ENCODE data around the gene NLRC3. TPM values are rescaled to one million over a fixed set of nuclear protein-coding genes. Genes with fewer than 3 reads are reported as not detected.
"Not testable (repeated sequence)": the region's sequence is repeated elsewhere in the genome, so short reads cannot be mapped to it uniquely, and the experiment has no call there.

The NLRC3 gene
- 1 to 10 TPM in 2 of 8 experiments, under 1 TPM in 6; 0.41 to 1.5 (median 0.62) TPM for total RNA-seq

- no peak for ATAC-seq (replicated peaks in 6 of 8)
- H3K4me3 ChIP-seq = no peak within 1 kb of the TSS
- WGBS, 10 experiments = 17 to 90% (median 80%) methylated on average over 1 to 9 of the region's 18 CpGs; no CpG with 5 or more reads in 5 of the 10 experiments
- in situ Hi-C loops (cut with MboI; ENCODE audit: low pct_unique_long_range_greater_than_20kb in 2 of 9, low sequenced_read_pairs in 9 of 9, unreplicated experiment in 9 of 9) = no loop called here
- peaks cover 0 to 11% of the 10 kb centered on the region in 2 donors for H3K4me1 ChIP-seq (replicated peaks in 1 of 2)
- no peak within 1 kb of the TSS for H3K27ac ChIP-seq
Observed at GRCh38 chr16:3577302-3577752, at the start of gene NLRC3. TSS of gene NLRC3 (minus strand) at chr16:3577403. CDS start at chr16:3565036, 12,367 bp downstream.

GRCh38 chr16:3625911-3626732 is 48.9 kb upstream of the NLRC3 start:
- 40 to 100% (median 81%) methylated on average over 1 to 4 of the region's 4 CpGs; no CpG with 5 or more reads in 2 of the 10 experiments for WGBS, 10 experiments
- in situ Hi-C loops (cut with MboI; ENCODE audit: low pct_unique_long_range_greater_than_20kb in 2 of 9, low sequenced_read_pairs in 9 of 9, unreplicated experiment in 9 of 9) = no loop called here
- Histone ChIP-seq H3K4me1 (replicated peaks in 1 of 2) (no peaks in the 10 kb centered on the region), H3K4me3 (no peak overlapping the region), H3K27ac (no peak overlapping the region)
- ATAC-seq (replicated peaks in 6 of 8) = peak in 1 of 8 experiments; percentile 23

GRCh38 chr16:3625331-3625730 is 48.1 kb upstream of the NLRC3 start:
- in situ Hi-C loops (cut with MboI; ENCODE audit: low pct_unique_long_range_greater_than_20kb in 2 of 9, low sequenced_read_pairs in 9 of 9, unreplicated experiment in 9 of 9) = no loop called here

GRCh38 chr16:3623642-3624041 is 46.4 kb upstream of the NLRC3 start:
- in situ Hi-C loops (cut with MboI; ENCODE audit: low pct_unique_long_range_greater_than_20kb in 2 of 9, low sequenced_read_pairs in 9 of 9, unreplicated experiment in 9 of 9) = no loop called here
- H3K4me1 ChIP-seq (replicated peaks in 1 of 2) = no peaks in the 10 kb centered on the region
- peak in 1 of 8 experiments; percentile 70 for ATAC-seq (replicated peaks in 6 of 8)
- WGBS, 10 experiments = 67 to 100% (median 89%) methylated on average over 1 to 3 of the region's 3 CpGs; no CpG with 5 or more reads in 1 of the 10 experiments
- no peak overlapping the region for H3K4me3 ChIP-seq
- H3K27ac ChIP-seq = no peak overlapping the region

More at GRCh38 chr16:3625331-3625730, 48.1 kb upstream of the NLRC3 start:
- ATAC-seq (replicated peaks in 6 of 8) = no peak
- H3K4me1 ChIP-seq (replicated peaks in 1 of 2) = no peaks in the 10 kb centered on the region
- H3K4me3 ChIP-seq = no peak overlapping the region
- WGBS, 10 experiments = 75 to 100% (median 92%) methylated on average over 1 to 5 of the region's 5 CpGs; no CpG with 5 or more reads in 4 of the 10 experiments
- H3K27ac ChIP-seq = no peak overlapping the region

GRCh38 chr16:3618769-3619141 is 41.6 kb upstream of the NLRC3 start:
- no peak for ATAC-seq (replicated peaks in 6 of 8)
- 83 to 100% (median 100%) methylated on average over 1 to 3 of the region's 3 CpGs; no CpG with 5 or more reads in 3 of the 10 experiments for WGBS, 10 experiments
- H3K4me3 ChIP-seq = no peak overlapping the region
- no peaks in the 10 kb centered on the region for H3K4me1 ChIP-seq (replicated peaks in 1 of 2)
- in situ Hi-C loops (cut with MboI; ENCODE audit: low pct_unique_long_range_greater_than_20kb in 2 of 9, low sequenced_read_pairs in 9 of 9, unreplicated experiment in 9 of 9) = no loop called here
- no peak overlapping the region for H3K27ac ChIP-seq

GRCh38 chr16:3612510-3613466 is 35.6 kb upstream of the NLRC3 start:
- Histone ChIP-seq H3K27ac (no peak overlapping the region), H3K4me1 (replicated peaks in 1 of 2) (peaks cover 9 to 14% of the 10 kb centered on the region in 2 donors), H3K4me3 (peak overlapping the region; percentile 65 to 96 (median 82))
- in situ Hi-C loops (cut with MboI; ENCODE audit: low pct_unique_long_range_greater_than_20kb in 2 of 9, low sequenced_read_pairs in 9 of 9, unreplicated experiment in 9 of 9) = no loop called here
- ATAC-seq (replicated peaks in 6 of 8) = no peak
- WGBS, 10 experiments = 20 to 100% (median 78%) methylated on average over 1 to 23 of the region's 34 CpGs

- in situ Hi-C loops (cut with MboI; ENCODE audit: low pct_unique_long_range_greater_than_20kb in 2 of 9, low sequenced_read_pairs in 9 of 9, unreplicated experiment in 9 of 9) = no loop called here
- 0 to 3% (median 0%) methylated on average over 4 to 18 of the region's 86 CpGs; no CpG with 5 or more reads in 5 of the 10 experiments for WGBS, 10 experiments
Observed at GRCh38 chr16:3611146-3611975, 34.2 kb upstream of the NLRC3 start, which contains the start of gene SLX4. TSS of gene SLX4 (minus strand) at chr16:3611606. CDS start at chr16:3608964, 2,642 bp downstream.

GRCh38 chr16:3610698-3611145 is 33.5 kb upstream of the NLRC3 start:
- Histone ChIP-seq H3K4me3 (peak overlapping the region; percentile 65 to 96 (median 82)), H3K27ac (peak overlapping the region in 1 of 2 donors; percentile 61), H3K4me1 (replicated peaks in 1 of 2) (peaks cover 9 to 14% of the 10 kb centered on the region in 2 donors)
- 0 to 28% (median 0%) methylated on average over 1 to 6 of the region's 10 CpGs; no CpG with 5 or more reads in 5 of the 10 experiments for WGBS, 10 experiments
- in situ Hi-C loops (cut with MboI; ENCODE audit: low pct_unique_long_range_greater_than_20kb in 2 of 9, low sequenced_read_pairs in 9 of 9, unreplicated experiment in 9 of 9) = no loop called here
- ATAC-seq (replicated peaks in 6 of 8) = no peak

More at GRCh38 chr16:3611146-3611975, 34.2 kb upstream of the NLRC3 start, which contains the start of gene SLX4:
- ATAC-seq (replicated peaks in 6 of 8) = peak; percentile 88 to 95 (median 93)
- H3K27ac ChIP-seq = peak within 1 kb of the TSS; percentile 61 to 83
- H3K4me1 ChIP-seq (replicated peaks in 1 of 2) = peaks cover 9 to 14% of the 10 kb centered on the region in 2 donors
- H3K4me3 ChIP-seq = peak within 1 kb of the TSS; percentile 65 to 96 (median 82)

- WGBS, 10 experiments = 20 to 88% (median 76%) methylated on average over 1 to 14 of the region's 14 CpGs; no CpG with 5 or more reads in 1 of the 10 experiments
- in situ Hi-C loops (cut with MboI; ENCODE audit: low pct_unique_long_range_greater_than_20kb in 2 of 9, low sequenced_read_pairs in 9 of 9, unreplicated experiment in 9 of 9) = no loop called here
- ATAC-seq (replicated peaks in 6 of 8) = no peak
- Histone ChIP-seq H3K4me3 (peak overlapping the region; percentile 65 to 96 (median 82)), H3K4me1 (replicated peaks in 1 of 2) (peaks cover 9 to 14% of the 10 kb centered on the region in 2 donors), H3K27ac (no peak overlapping the region)
Observed at GRCh38 chr16:3609895-3610697, 32.9 kb upstream of the NLRC3 start.

- H3K4me3 ChIP-seq; ATAC-seq (replicated peaks in 6 of 8); in situ Hi-C loops (cut with MboI; ENCODE audit: low pct_unique_long_range_greater_than_20kb in 2 of 9, low sequenced_read_pairs in 9 of 9, unreplicated experiment in 9 of 9); H3K27ac ChIP-seq: not testable (repeated sequence)
- H3K4me1 ChIP-seq (replicated peaks in 1 of 2) = peaks cover 9 to 14% of the 10 kb centered on the region in 2 donors
- 80 to 98% (median 90%) methylated on average over 1 to 13 of the region's 13 CpGs; no CpG with 5 or more reads in 1 of the 10 experiments for WGBS, 10 experiments
Observed at GRCh38 chr16:3608976-3609375, 31.8 kb upstream of the NLRC3 start.

GRCh38 chr16:3608069-3608468 is 30.9 kb upstream of the NLRC3 start:
- peaks cover 9 to 14% of the 10 kb centered on the region in 2 donors for H3K4me1 ChIP-seq (replicated peaks in 1 of 2)
- no peak overlapping the region for H3K4me3 ChIP-seq
- WGBS, 10 experiments = 47 to 100% (median 92%) methylated on average over 1 to 5 of the region's 5 CpGs; no CpG with 5 or more reads in 3 of the 10 experiments
- ATAC-seq (replicated peaks in 6 of 8) = no peak
- in situ Hi-C loops (cut with MboI; ENCODE audit: low pct_unique_long_range_greater_than_20kb in 2 of 9, low sequenced_read_pairs in 9 of 9, unreplicated experiment in 9 of 9) = no loop called here
- no peak overlapping the region for H3K27ac ChIP-seq
